GM23338 (cell line): ENCODE measurements around the gene SEMA3C. TPM values are rescaled to one million over a fixed set of nuclear protein-coding genes. Genes with fewer than 3 reads are reported as not detected.

Source experiments
- ATAC-seq: fragments of 200-7000 bp; cut with Tn5 transposase; 3 replicates; pipeline ENCODE4 v1.9.1; 2020
- DNase-seq: peaks from one replicate; pipeline ENCODE4 v3.0.0-alpha.2; 2015; ENCODE audit warnings: low spot score
- H2AFZ ChIP-seq: fragments of 200-600 bp; sonication (generic); 2 replicates; pipeline ENCODE4 v1.8.0; 2016; ENCODE audit warnings: antibody characterized with exemption, mild to moderate bottlenecking, moderate library complexity
- H3F3A ChIP-seq: fragments of 200-600 bp; sonication (generic); replicated peaks from 2 replicates; pipeline ENCODE4 v1.8.0; 2017; ENCODE audit warnings: antibody characterized with exemption, mixed run types, low read depth
- H3K27ac ChIP-seq: fragments of 200-600 bp; sonication (generic); 2 replicates; pipeline ENCODE4 v1.6.1; 2016; ENCODE audit warnings: low read depth
- H3K27me3 ChIP-seq: fragments of 200-600 bp; sonication (generic); 2 replicates; pipeline ENCODE4 v1.8.0; 2016; ENCODE audit warnings: mild to moderate bottlenecking, mixed run types, moderate library complexity; ENCODE audit not compliant: insufficient read depth
- H3K36me3 ChIP-seq: fragments of 200-600 bp; sonication (generic); 2 replicates; pipeline ENCODE4 v1.8.0; 2016; ENCODE audit warnings: mild to moderate bottlenecking; ENCODE audit not compliant: insufficient read depth
- H3K4me1 ChIP-seq: fragments of 200-600 bp; sonication (generic); 2 replicates; pipeline ENCODE4 v1.8.0; 2016; ENCODE audit warnings: mild to moderate bottlenecking, moderate library complexity; ENCODE audit not compliant: insufficient read depth
- H3K4me2 ChIP-seq: fragments of 200-600 bp; sonication (generic); 2 replicates; pipeline ENCODE4 v1.7.1; 2017; ENCODE audit warnings: mixed run types
- H3K4me3 ChIP-seq: fragments of 200-600 bp; sonication (generic); 2 replicates; pipeline ENCODE4 v1.6.1; 2016; ENCODE audit warnings: mixed run types
- H3K79me2 ChIP-seq: fragments of 200-600 bp; sonication (generic); replicated peaks from 2 replicates; pipeline ENCODE4 v1.8.0; 2017; ENCODE audit warnings: mild to moderate bottlenecking; ENCODE audit not compliant: insufficient read depth
- H3K9me2 ChIP-seq: fragments of 200-600 bp; sonication (generic); 2 replicates; pipeline ENCODE4 v1.8.0; 2017; ENCODE audit not compliant: insufficient read depth
- H4K20me1 ChIP-seq: fragments of 200-600 bp; sonication (generic); replicated peaks from 2 replicates; pipeline ENCODE4 v1.8.0; 2017; ENCODE audit warnings: mild to moderate bottlenecking; ENCODE audit not compliant: insufficient read depth
- H3K27ac Mint-ChIP-seq: 2 replicates; pipeline ENCODE4 v1.8.0; 2020; ENCODE audit warnings: inconsistent platforms, mild to moderate bottlenecking, moderate library complexity, mixed read lengths
- H3K27me3 Mint-ChIP-seq: 3 replicates; pipeline ENCODE4 v1.8.0; 2022; ENCODE audit warnings: low read depth, mild to moderate bottlenecking, moderate library complexity, mixed read lengths, inconsistent platforms; ENCODE audit not compliant: insufficient read depth, poor library complexity
- H3K36me3 Mint-ChIP-seq: 3 replicates; pipeline ENCODE4 v1.8.0; 2021; ENCODE audit warnings: low read depth, mild to moderate bottlenecking, inconsistent platforms, moderate library complexity, mixed read lengths
- H3K4me1 Mint-ChIP-seq: 3 replicates; pipeline ENCODE4 v1.8.0; 2020; ENCODE audit warnings: mild to moderate bottlenecking, inconsistent platforms, mixed read lengths
- H3K4me3 Mint-ChIP-seq: 3 replicates; pipeline ENCODE4 v1.8.0; 2021; ENCODE audit warnings: moderate library complexity, mild to moderate bottlenecking, inconsistent platforms, mixed read lengths
- H3K9me3 Mint-ChIP-seq: 3 replicates; pipeline ENCODE4 v1.8.0; 2020; ENCODE audit warnings: moderate library complexity, mild to moderate bottlenecking, inconsistent platforms, mixed read lengths
- CREB1 ChIP-seq: fragments of 250-450 bp; sonication (Bioruptor Pico); IDR thresholded peaks from 2 replicates; pipeline ENCODE4 v1.5.0; 2020; ENCODE audit warnings: low read depth, mild to moderate bottlenecking, moderate library complexity
- EZH2 ChIP-seq: fragments of 200-600 bp; sonication (generic); IDR thresholded peaks from one replicate; pipeline ENCODE4 v1.8.0; 2017; ENCODE audit warnings: antibody characterized with exemption, mild to moderate bottlenecking, low read depth; ENCODE audit not compliant: unreplicated experiment
- EZH2phosphoT487 ChIP-seq: fragments of 200-600 bp; sonication (generic); IDR thresholded peaks from one replicate; pipeline ENCODE4 v1.8.1; 2018; ENCODE audit warnings: antibody characterized with exemption; ENCODE audit not compliant: unreplicated experiment
- JUNB ChIP-seq: IDR thresholded peaks from one replicate; pipeline ENCODE4 v1.6.1; 2016; ENCODE audit warnings: antibody characterized with exemption; ENCODE audit not compliant: unreplicated experiment
- NANOG ChIP-seq: IDR thresholded peaks from 2 replicates; pipeline ENCODE4 v1.6.1; 2016; ENCODE audit warnings: antibody characterized with exemption, borderline replicate concordance
- POLR2AphosphoS5 ChIP-seq: IDR thresholded peaks from 2 replicates; pipeline ENCODE4 v1.6.1; 2016; ENCODE audit warnings: antibody characterized with exemption, low read depth
- REST ChIP-seq: IDR thresholded peaks from one replicate; pipeline ENCODE4 v1.6.1; 2018; ENCODE audit warnings: antibody characterized with exemption; ENCODE audit not compliant: unreplicated experiment
- STAT1 ChIP-seq: IDR thresholded peaks from one replicate; pipeline ENCODE4 v1.6.1; 2016; ENCODE audit warnings: antibody characterized with exemption; ENCODE audit not compliant: unreplicated experiment
- ZNF114 ChIP-seq: fragments of 250-450 bp; sonication (Bioruptor Pico); IDR thresholded peaks from 2 replicates; pipeline ENCODE4 v1.5.0; 2020; ENCODE audit warnings: mild to moderate bottlenecking, moderate library complexity
- ZNF331 ChIP-seq: fragments of 250-450 bp; sonication (Bioruptor Pico); IDR thresholded peaks from 2 replicates; pipeline ENCODE4 v1.5.0; 2020; ENCODE audit warnings: low read depth, mild to moderate bottlenecking, moderate library complexity
- polyA plus RNA-seq: library from polyadenylated mRNA; unstranded; fragments of >200 nt; fragmentation: Nextera tagmentation; extraction: Ambion mirVana; gene quantifications from 2 replicates; pipeline ENCODE4 v1.2.1, GENCODE V29; 2016
- total RNA-seq: library from RNA; depleted of rRNA; stranded (reverse); fragments of >200 nt; shearing (Covaris generic); gene quantifications from 2 replicates; pipeline ENCODE4 v1.2.3, GENCODE V29; 2014
- TF ChIP-seq, protein P1 (sequence below), 2 experiments: fragments of 200-600 bp in 1 of 2; sonication (generic) in 1 of 2; conservative IDR thresholded peaks; 2 replicates each; pipeline versions ENCODE4 v1.5.1 to v1.6.1; 2016 to 2017; ENCODE audit warnings: antibody characterized with exemption in 2 of 2, low read depth in 2 of 2, mild to moderate bottlenecking in 2 of 2, moderate library complexity in 1 of 2
- TF ChIP-seq, protein P2 (sequence below): fragments of 250-450 bp; sonication (Bioruptor Pico); IDR thresholded peaks from 2 replicates; pipeline ENCODE4 v1.5.0; 2020; ENCODE audit warnings: mild to moderate bottlenecking, moderate library complexity
- TF ChIP-seq, protein P3 (sequence below): IDR thresholded peaks from 2 replicates; pipeline ENCODE4 v1.6.1; 2016; ENCODE audit warnings: antibody characterized with exemption

SEMA3C gene
- total and polyA plus RNA-seq, 2 experiments from 2014 or later, result 1.0 to 3.5 TPM

GRCh38 chr7:80907141-80907601 is 11.7 kb downstream of the SEMA3C start:
- H3K36me3 ChIP-seq, result no peaks in the 10 kb centered on the region
- TF ChIP-seq CREB1 (CRISPR knock-in tag), result no peak
- no peak for TF ChIP-seq STAT1
- TF ChIP-seq ZNF114 (CRISPR knock-in tag), result no peak
- no peak for TF ChIP-seq REST
- TF ChIP-seq, protein P1, sequence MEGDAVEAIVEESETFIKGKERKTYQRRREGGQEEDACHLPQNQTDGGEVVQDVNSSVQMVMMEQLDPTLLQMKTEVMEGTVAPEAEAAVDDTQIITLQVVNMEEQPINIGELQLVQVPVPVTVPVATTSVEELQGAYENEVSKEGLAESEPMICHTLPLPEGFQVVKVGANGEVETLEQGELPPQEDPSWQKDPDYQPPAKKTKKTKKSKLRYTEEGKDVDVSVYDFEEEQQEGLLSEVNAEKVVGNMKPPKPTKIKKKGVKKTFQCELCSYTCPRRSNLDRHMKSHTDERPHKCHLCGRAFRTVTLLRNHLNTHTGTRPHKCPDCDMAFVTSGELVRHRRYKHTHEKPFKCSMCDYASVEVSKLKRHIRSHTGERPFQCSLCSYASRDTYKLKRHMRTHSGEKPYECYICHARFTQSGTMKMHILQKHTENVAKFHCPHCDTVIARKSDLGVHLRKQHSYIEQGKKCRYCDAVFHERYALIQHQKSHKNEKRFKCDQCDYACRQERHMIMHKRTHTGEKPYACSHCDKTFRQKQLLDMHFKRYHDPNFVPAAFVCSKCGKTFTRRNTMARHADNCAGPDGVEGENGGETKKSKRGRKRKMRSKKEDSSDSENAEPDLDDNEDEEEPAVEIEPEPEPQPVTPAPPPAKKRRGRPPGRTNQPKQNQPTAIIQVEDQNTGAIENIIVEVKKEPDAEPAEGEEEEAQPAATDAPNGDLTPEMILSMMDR (conservative IDR thresholded peaks at IDR 0.05; ENCODE audit: low read depth in 2 of 2), result no peak
- no peak for TF ChIP-seq EZH2
- TF ChIP-seq EZH2phosphoT487, result no peak
- TF ChIP-seq, protein P2, sequence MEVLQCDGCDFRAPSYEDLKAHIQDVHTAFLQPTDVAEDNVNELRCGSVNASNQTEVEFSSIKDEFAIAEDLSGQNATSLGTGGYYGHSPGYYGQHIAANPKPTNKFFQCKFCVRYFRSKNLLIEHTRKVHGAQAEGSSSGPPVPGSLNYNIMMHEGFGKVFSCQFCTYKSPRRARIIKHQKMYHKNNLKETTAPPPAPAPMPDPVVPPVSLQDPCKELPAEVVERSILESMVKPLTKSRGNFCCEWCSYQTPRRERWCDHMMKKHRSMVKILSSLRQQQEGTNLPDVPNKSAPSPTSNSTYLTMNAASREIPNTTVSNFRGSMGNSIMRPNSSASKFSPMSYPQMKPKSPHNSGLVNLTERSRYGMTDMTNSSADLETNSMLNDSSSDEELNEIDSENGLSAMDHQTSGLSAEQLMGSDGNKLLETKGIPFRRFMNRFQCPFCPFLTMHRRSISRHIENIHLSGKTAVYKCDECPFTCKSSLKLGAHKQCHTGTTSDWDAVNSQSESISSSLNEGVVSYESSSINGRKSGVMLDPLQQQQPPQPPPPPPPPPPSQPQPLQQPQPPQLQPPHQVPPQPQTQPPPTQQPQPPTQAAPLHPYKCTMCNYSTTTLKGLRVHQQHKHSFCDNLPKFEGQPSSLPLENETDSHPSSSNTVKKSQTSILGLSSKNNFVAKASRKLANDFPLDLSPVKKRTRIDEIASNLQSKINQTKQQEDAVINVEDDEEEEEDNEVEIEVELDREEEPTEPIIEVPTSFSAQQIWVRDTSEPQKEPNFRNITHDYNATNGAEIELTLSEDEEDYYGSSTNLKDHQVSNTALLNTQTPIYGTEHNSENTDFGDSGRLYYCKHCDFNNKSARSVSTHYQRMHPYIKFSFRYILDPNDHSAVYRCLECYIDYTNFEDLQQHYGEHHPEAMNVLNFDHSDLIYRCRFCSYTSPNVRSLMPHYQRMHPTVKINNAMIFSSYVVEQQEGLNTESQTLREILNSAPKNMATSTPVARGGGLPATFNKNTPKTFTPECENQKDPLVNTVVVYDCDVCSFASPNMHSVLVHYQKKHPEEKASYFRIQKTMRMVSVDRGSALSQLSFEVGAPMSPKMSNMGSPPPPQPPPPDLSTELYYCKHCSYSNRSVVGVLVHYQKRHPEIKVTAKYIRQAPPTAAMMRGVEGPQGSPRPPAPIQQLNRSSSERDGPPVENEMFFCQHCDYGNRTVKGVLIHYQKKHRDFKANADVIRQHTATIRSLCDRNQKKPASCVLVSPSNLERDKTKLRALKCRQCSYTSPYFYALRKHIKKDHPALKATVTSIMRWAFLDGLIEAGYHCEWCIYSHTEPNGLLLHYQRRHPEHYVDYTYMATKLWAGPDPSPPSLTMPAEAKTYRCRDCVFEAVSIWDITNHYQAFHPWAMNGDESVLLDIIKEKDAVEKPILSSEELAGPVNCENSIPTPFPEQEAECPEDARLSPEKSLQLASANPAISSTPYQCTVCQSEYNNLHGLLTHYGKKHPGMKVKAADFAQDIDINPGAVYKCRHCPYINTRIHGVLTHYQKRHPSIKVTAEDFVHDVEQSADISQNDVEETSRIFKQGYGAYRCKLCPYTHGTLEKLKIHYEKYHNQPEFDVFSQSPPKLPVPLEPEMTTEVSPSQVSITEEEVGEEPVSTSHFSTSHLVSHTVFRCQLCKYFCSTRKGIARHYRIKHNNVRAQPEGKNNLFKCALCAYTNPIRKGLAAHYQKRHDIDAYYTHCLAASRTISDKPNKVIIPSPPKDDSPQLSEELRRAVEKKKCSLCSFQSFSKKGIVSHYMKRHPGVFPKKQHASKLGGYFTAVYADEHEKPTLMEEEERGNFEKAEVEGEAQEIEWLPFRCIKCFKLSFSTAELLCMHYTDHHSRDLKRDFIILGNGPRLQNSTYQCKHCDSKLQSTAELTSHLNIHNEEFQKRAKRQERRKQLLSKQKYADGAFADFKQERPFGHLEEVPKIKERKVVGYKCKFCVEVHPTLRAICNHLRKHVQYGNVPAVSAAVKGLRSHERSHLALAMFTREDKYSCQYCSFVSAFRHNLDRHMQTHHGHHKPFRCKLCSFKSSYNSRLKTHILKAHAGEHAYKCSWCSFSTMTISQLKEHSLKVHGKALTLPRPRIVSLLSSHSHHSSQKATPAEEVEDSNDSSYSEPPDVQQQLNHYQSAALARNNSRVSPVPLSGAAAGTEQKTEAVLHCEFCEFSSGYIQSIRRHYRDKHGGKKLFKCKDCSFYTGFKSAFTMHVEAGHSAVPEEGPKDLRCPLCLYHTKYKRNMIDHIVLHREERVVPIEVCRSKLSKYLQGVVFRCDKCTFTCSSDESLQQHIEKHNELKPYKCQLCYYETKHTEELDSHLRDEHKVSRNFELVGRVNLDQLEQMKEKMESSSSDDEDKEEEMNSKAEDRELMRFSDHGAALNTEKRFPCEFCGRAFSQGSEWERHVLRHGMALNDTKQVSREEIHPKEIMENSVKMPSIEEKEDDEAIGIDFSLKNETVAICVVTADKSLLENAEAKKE, result no peak
- no peak for TF ChIP-seq JUNB
- TF ChIP-seq NANOG, result no peak
- TF ChIP-seq, protein P3, sequence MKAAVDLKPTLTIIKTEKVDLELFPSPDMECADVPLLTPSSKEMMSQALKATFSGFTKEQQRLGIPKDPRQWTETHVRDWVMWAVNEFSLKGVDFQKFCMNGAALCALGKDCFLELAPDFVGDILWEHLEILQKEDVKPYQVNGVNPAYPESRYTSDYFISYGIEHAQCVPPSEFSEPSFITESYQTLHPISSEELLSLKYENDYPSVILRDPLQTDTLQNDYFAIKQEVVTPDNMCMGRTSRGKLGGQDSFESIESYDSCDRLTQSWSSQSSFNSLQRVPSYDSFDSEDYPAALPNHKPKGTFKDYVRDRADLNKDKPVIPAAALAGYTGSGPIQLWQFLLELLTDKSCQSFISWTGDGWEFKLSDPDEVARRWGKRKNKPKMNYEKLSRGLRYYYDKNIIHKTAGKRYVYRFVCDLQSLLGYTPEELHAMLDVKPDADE, result no peak
- no peak for TF ChIP-seq POLR2AphosphoS5
- TF ChIP-seq ZNF331 (CRISPR knock-in tag), result no peak
- no peaks in the 10 kb centered on the region for H3K9me2 ChIP-seq
- no peaks in the 10 kb centered on the region for H3K36me3 Mint-ChIP-seq
- ATAC-seq (no peak), DNase-seq (no peak)
- H4K20me1 ChIP-seq, result no peaks in the 10 kb centered on the region
- no peaks in the 10 kb centered on the region for H3F3A ChIP-seq
- H3K4me1 ChIP-seq, result peaks cover 5% of the 10 kb centered on the region; the same call in 1 of the 2 replicates
- no peaks in the 10 kb centered on the region for H3K79me2 ChIP-seq
- no peak overlapping the region for H3K4me3 ChIP-seq
- no peak overlapping the region for H2AFZ ChIP-seq
- no peaks in the 10 kb centered on the region for H3K27me3 Mint-ChIP-seq
- H3K27ac Mint-ChIP-seq, result no peak overlapping the region
- H3K4me1 Mint-ChIP-seq, result peaks cover 10% of the 10 kb centered on the region; the same call in 2 of the 3 replicates
- no peak overlapping the region for H3K4me2 ChIP-seq
- no peaks in the 10 kb centered on the region for H3K9me3 Mint-ChIP-seq
- H3K27me3 ChIP-seq, result no peaks in the 10 kb centered on the region
- H3K4me3 Mint-ChIP-seq, result no peak overlapping the region
- H3K27ac ChIP-seq, result no peak overlapping the region
